22Rv1 (cell line): ENCODE results near the gene ZNF681.

Source experiments
- CTCF ChIP-seq: fragments of 450-650 bp; IDR thresholded peaks from 2 replicates; pipeline ENCODE4 v1.5.1; 2017; ENCODE audit warnings: mild to moderate bottlenecking
- ZFX ChIP-seq: fragments of 450-650 bp; IDR thresholded peaks from 2 replicates; pipeline ENCODE4 v1.6.1; 2017; ENCODE audit warnings: antibody characterized with exemption, borderline replicate concordance

GRCh38 chr19:23758187-23759074, at the start of gene ZNF681:
- TF ChIP-seq CTCF (peak; percentile 24), ZFX (no peak)
